Right cardiac atrium (tissue), 5 donors: Measurements from ENCODE around the gene MBOAT7. TPM values are rescaled to one million over a fixed set of nuclear protein-coding genes. Genes with fewer than 3 reads are reported as not detected.

ENCODE experiments used
- ATAC-seq, 2 donors: fragments of 200-7000 bp; cut with Tn5 transposase; one replicate each; pipeline versions ENCODE4 v1.8.0 to v1.9.1; 2020; ENCODE audit warnings: moderate library complexity in 2 of 2, mild to moderate bottlenecking in 1 of 2
- DNase-seq, 3 donors: peaks; one replicate each; pipeline ENCODE4 v3.0.0-alpha.2; 2020
- H3K27ac ChIP-seq: one replicate; pipeline ENCODE4 v1.5.1; 2013; ENCODE audit warnings: mild to moderate bottlenecking, low read length, control low read depth, moderate library complexity
- H3K27me3 ChIP-seq: one replicate; pipeline ENCODE4 v1.6.1; 2013; ENCODE audit not compliant: control insufficient read depth, insufficient read depth
- H3K4me1 ChIP-seq: one replicate; pipeline ENCODE4 v1.6.1; 2013; ENCODE audit warnings: low read length; ENCODE audit not compliant: control insufficient read depth, insufficient read depth
- H3K4me3 ChIP-seq: one replicate; pipeline ENCODE4 v1.5.1; 2013; ENCODE audit warnings: low read length, control low read depth
- H3K9me3 ChIP-seq: one replicate; pipeline ENCODE4 v1.6.1; 2013; ENCODE audit warnings: low read length; ENCODE audit not compliant: control insufficient read depth
- WGBS: extraction: QIAGEN DNeasy Blood & Tissue Kit; methylation state at CpG from one replicate; pipeline ENCODE4 v1.1.7; 2013; 5-methylcytosine and 5-hydroxymethylcytosine counted together
- intact Hi-C, 4 donors: fragments of 100-400 bp; cut with DNase I; formaldehyde crosslinking; loops; one replicate each; pipeline versions ENCODE4 v1.11.0 to v1.14.0; 2022 to 2023
- polyA plus RNA-seq: library from polyadenylated mRNA; stranded (reverse); fragments of 200-250 nt; gene quantifications from one replicate; pipeline ENCODE4 v1.2.3, GENCODE V29; 2013
- total RNA-seq, 4 donors: library from RNA; stranded (reverse); fragmentation: NEBNext Ultra II Directional; extraction: Animal tissue kit (Norgen Biotek cat#: 25700); gene quantifications; one replicate each; pipeline ENCODE4 v1.2.1, GENCODE V29; 2021
- donor health status: healthy with polysubstance abuse.
- donor health status: DM: no; HTN: yes; CAD: no.
- donor health status: DM: no; HTN: no; CAD: no.
- donor health status: DM: no; HTN: yes; CAD: no; lungs with severe emphysema.
- donor health status: DM: yes; HTN: yes; CAD: no.

Gene MBOAT7
- total and polyA plus RNA-seq, 5 donors: 16.1 to 23.6 (median 19.9) TPM

GRCh38 chr19:54160854-54161253 lies 28.5 kb downstream of the MBOAT7 start:
- 46% methylated on average over 13 of the region's 13 CpGs for WGBS
- intact Hi-C loops: loop anchor here in 1 of 4 donors (10.0 kb wide), 1 partner anchor 74 kb away; no protein-coding TSS in a partner anchor
- peaks cover 8% of the 10 kb centered on the region for H3K4me1 ChIP-seq

GRCh38 chr19:54160182-54160811 lies 29.1 kb downstream of the MBOAT7 start:
- no peaks in the 10 kb centered on the region for H3K27me3 ChIP-seq
- H3K4me1 ChIP-seq: peaks cover 8% of the 10 kb centered on the region
- H3K27ac ChIP-seq: peak overlapping the region; percentile 48
- peak overlapping the region; percentile 46 for H3K4me3 ChIP-seq
- H3K9me3 ChIP-seq: no peaks in the 10 kb centered on the region
- DNase-seq (peak in 1 of 3 donors; percentile 56), ATAC-seq (no peak)
- WGBS: 2% methylated on average over 28 of the region's 28 CpGs
- intact Hi-C loops: loop anchor here in 1 of 4 donors (10.0 kb wide), 1 partner anchor 75 kb away; no protein-coding TSS in a partner anchor

More at GRCh38 chr19:54160854-54161253, 28.5 kb downstream of the MBOAT7 start:
- Histone ChIP-seq H3K9me3 (no peaks in the 10 kb centered on the region), H3K27ac (no peak overlapping the region), H3K27me3 (no peaks in the 10 kb centered on the region), H3K4me3 (no peak overlapping the region)
- ATAC-seq (no peak), DNase-seq (peak in 1 of 3 donors; percentile 46)

- Histone ChIP-seq H3K27me3 (no peaks in the 10 kb centered on the region), H3K4me1 (peaks cover 8% of the 10 kb centered on the region), H3K27ac (peak within 1 kb of the TSS; percentile 97), H3K9me3 (no peaks in the 10 kb centered on the region), H3K4me3 (peak within 1 kb of the TSS; percentile 56)
- DNase-seq (peak; percentile 99 to 100 (median 100)), ATAC-seq (peak; percentile 96)
- WGBS: under 1% methylated on average over 72 of the region's 72 CpGs
- intact Hi-C loops: loop anchor here in 1 of 4 donors (10.0 kb wide), 1 partner anchor 75 kb away; no protein-coding TSS in a partner anchor
These were observed 29.8 kb downstream of the MBOAT7 start, which contains the start of gene LENG1 for GRCh38 chr19:54159352-54160181. TSS of gene LENG1 (minus strand) at chr19:54159721. CDS start at chr19:54159695, 26 bp downstream.

- intact Hi-C loops: no loop called here
- 11% methylated on average over 19 of the region's 19 CpGs for WGBS
- Histone ChIP-seq H3K4me3 (peak overlapping the region; percentile 56), H3K9me3 (no peaks in the 10 kb centered on the region), H3K4me1 (peaks cover 8% of the 10 kb centered on the region), H3K27me3 (no peaks in the 10 kb centered on the region), H3K27ac (peak overlapping the region; percentile 97)
- DNase-seq: peak in 2 of 3 donors; percentile 47 to 48
- ATAC-seq: no peak
These were observed 30.5 kb downstream of the MBOAT7 start for GRCh38 chr19:54158812-54159351.

GRCh38 chr19:54156953-54157352 lies 32.4 kb downstream of the MBOAT7 start:
- no peaks in the 10 kb centered on the region for H3K9me3 ChIP-seq
- H3K27ac ChIP-seq: no peak overlapping the region
- DNase-seq: peak in 1 of 3 donors; percentile 7
- peaks cover 8% of the 10 kb centered on the region for H3K4me1 ChIP-seq
- no peaks in the 10 kb centered on the region for H3K27me3 ChIP-seq
- intact Hi-C loops: no loop called here
- ATAC-seq: no peak
- WGBS: 94% methylated on average over 3 of the region's 3 CpGs
- no peak overlapping the region for H3K4me3 ChIP-seq

GRCh38 chr19:54156490-54156889 lies 32.9 kb downstream of the MBOAT7 start:
- ATAC-seq: no peak
- Histone ChIP-seq H3K27ac (no peak overlapping the region), H3K4me1 (peaks cover 8% of the 10 kb centered on the region), H3K27me3 (no peaks in the 10 kb centered on the region), H3K9me3 (no peaks in the 10 kb centered on the region), H3K4me3 (no peak overlapping the region)
- WGBS: 78% methylated on average over 11 of the region's 11 CpGs
- peak in 1 of 3 donors; percentile 32 for DNase-seq
- intact Hi-C loops: no loop called here

GRCh38 chr19:54155694-54156093 lies 33.7 kb downstream of the MBOAT7 start:
- intact Hi-C loops: no loop called here
- no peaks in the 10 kb centered on the region for H3K27me3 ChIP-seq
- H3K4me3 ChIP-seq: no peak overlapping the region
- H3K9me3 ChIP-seq: no peaks in the 10 kb centered on the region
- 66% methylated on average over 19 of the region's 19 CpGs for WGBS
- no peak overlapping the region for H3K27ac ChIP-seq
- peaks cover 8% of the 10 kb centered on the region for H3K4me1 ChIP-seq
- peak in 2 of 3 donors; percentile 59 to 72 for DNase-seq
- ATAC-seq: no peak

GRCh38 chr19:54154603-54155345 lies 34.6 kb downstream of the MBOAT7 start:
- peaks cover 8% of the 10 kb centered on the region for H3K4me1 ChIP-seq
- no peak overlapping the region for H3K27ac ChIP-seq
- no peak overlapping the region for H3K4me3 ChIP-seq
- intact Hi-C loops: no loop called here
- DNase-seq: peak in 1 of 3 donors; percentile 59
- ATAC-seq: no peak
- no peaks in the 10 kb centered on the region for H3K27me3 ChIP-seq
- H3K9me3 ChIP-seq: no peaks in the 10 kb centered on the region
- 62% methylated on average over 18 of the region's 18 CpGs for WGBS

GRCh38 chr19:54153731-54154326 lies 35.6 kb downstream of the MBOAT7 start:
- no peaks in the 10 kb centered on the region for H3K9me3 ChIP-seq
- H3K4me1 ChIP-seq: peaks cover 6% of the 10 kb centered on the region
- intact Hi-C loops: no loop called here
- 84% methylated on average over 10 of the region's 10 CpGs for WGBS
- H3K27ac ChIP-seq: no peak overlapping the region
- DNase-seq: peak in 2 of 3 donors; percentile 56 to 69
- H3K4me3 ChIP-seq: no peak overlapping the region
- no peak for ATAC-seq
- no peaks in the 10 kb centered on the region for H3K27me3 ChIP-seq

- WGBS: 88% methylated on average over 25 of the region's 25 CpGs
These were observed 36.4 kb downstream of the MBOAT7 start for GRCh38 chr19:54152878-54153524.

More at GRCh38 chr19:54152878-54153524, 36.4 kb downstream of the MBOAT7 start:
- H3K4me1 ChIP-seq: no peaks in the 10 kb centered on the region
- intact Hi-C loops: no loop called here
- ATAC-seq: peak; percentile 5 to 9
- H3K27me3 ChIP-seq: no peaks in the 10 kb centered on the region
- H3K9me3 ChIP-seq: no peaks in the 10 kb centered on the region
- no peak overlapping the region for H3K27ac ChIP-seq
- peak in 1 of 3 donors; percentile 61 for DNase-seq
- H3K4me3 ChIP-seq: no peak overlapping the region
